ENCODE results near the gene NENF. TPM values are rescaled to one million over a fixed set of nuclear protein-coding genes. Genes with fewer than 3 reads are reported as not detected.
"Not testable (repeated sequence)": the region's sequence is repeated elsewhere in the genome, so short reads cannot be mapped to it uniquely, and the experiment has no call there.

The NENF gene
- total and polyA plus RNA-seq, 2 donors: 36.4 to 52.2 TPM

DNA sequence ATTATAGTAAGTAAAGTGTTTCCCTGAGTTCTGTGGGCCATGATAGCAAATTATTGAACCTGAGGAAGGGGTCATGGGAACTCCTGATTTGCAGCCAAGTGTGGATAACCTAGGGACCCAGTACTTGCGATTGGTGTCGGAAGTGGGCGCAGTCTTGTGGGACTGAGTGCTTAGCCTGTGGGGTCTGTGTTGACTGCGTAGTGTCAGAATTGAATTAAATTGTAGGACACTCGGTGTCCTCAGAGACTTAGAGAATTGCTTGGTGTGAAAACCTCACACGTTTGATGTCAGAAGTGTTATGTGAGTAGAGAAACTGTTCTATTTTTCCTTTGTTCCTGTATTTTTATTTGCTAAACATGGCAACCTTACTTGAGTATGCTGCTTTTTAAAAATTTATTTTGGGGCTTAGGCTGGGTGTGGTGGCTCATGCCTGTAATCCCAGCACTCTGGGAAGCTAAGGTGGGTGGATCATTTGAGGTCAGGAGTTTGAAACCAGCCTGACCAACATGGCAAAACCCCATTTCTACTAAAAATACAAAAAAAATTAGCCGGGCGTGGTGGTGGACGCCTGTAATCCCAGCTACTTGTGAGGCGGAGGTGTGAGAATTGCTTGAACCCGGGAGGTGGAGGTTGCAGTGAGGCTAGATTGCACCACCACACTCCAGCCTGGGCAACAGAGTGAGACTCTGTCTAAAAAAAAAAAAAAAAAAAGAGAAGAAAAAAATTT, 48.2 kb downstream of the NENF start:
- DNase-seq (ENCODE audit: low read depth in 6 of 9, low spot score in 9 of 9); H3K27me3 ChIP-seq (ENCODE audit: control insufficient read depth in 2 of 2, insufficient read depth in 1 of 2, low read length in 1 of 2); H3K4me3 ChIP-seq (ENCODE audit: low read length in 2 of 2); H3K9me3 ChIP-seq (ENCODE audit: control insufficient read depth in 2 of 2, insufficient read depth in 1 of 2, low read length in 1 of 2); H3K27ac ChIP-seq (ENCODE audit: low read depth in 1 of 2, low read length in 1 of 2); H3K4me1 ChIP-seq (ENCODE audit: control insufficient read depth in 2 of 2, insufficient read depth in 2 of 2, low read length in 2 of 2); H3K36me3 ChIP-seq (ENCODE audit: control insufficient read depth in 2 of 2, insufficient read depth in 2 of 2, low read length in 1 of 2): not testable (repeated sequence)
- WGBS: 95% methylated on average over 11 of the region's 11 CpGs

DNA sequence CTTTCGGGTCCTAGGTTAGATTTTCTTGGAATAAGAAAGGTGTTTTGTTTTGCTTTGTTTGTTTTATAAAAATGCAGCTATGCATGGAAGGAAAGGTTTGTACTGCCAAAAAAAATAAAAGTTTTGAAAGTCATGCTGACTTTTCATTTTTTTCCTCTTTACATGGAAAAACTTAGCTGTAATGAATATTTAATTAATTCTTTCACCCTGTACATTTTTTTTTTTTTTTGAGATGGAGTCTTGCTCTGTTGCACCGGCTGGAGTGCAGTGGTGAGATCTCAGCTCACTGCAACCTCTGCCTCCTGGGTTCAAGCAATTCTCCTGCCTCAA, 48.7 kb downstream of the NENF start:
- no peak overlapping the region for H3K27ac ChIP-seq (ENCODE audit: low read depth in 1 of 2, low read length in 1 of 2)
- no peaks in the 10 kb centered on the region for H3K27me3 ChIP-seq (ENCODE audit: control insufficient read depth in 2 of 2, insufficient read depth in 1 of 2, low read length in 1 of 2)
- DNase-seq (ENCODE audit: low read depth in 6 of 9, low spot score in 9 of 9): no peak
- no peaks in the 10 kb centered on the region for H3K36me3 ChIP-seq (ENCODE audit: control insufficient read depth in 2 of 2, insufficient read depth in 2 of 2, low read length in 1 of 2)
- no peaks in the 10 kb centered on the region for H3K9me3 ChIP-seq (ENCODE audit: control insufficient read depth in 2 of 2, insufficient read depth in 1 of 2, low read length in 1 of 2)
- H3K4me3 ChIP-seq (ENCODE audit: low read length in 2 of 2): no peak overlapping the region
- 88% methylated on average over 2 of the region's 2 CpGs for WGBS
- H3K4me1 ChIP-seq (ENCODE audit: control insufficient read depth in 2 of 2, insufficient read depth in 2 of 2, low read length in 2 of 2): no peaks in the 10 kb centered on the region

DNA sequence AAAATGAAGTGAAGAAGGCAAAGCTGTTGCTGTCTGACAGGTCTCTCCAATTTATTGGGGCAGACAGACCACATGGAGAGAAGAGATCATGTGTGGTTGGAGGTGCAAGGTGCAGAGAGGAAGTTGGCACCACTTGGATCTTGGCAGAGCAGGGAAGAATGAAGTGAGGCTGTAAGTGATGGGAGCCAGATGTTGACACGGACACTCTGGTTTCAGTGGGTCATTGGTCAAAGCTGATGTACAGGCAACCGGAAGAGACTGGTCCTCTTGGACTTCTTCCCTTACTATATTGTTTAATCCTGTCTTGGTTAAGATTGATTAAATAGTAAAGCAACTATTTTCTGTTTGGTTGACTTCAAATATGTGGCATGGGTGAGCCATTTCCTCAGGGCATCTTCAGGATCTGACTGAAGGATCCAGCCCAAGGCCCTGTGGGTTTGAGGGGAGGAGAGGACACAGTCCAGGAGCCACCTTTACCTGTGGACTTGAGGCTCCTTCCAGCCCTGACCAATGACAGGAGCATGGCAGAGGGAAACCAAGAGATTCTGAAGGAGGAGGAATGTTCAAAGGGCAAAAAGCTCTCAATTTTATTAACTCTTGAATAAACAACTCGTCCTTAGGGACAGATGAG, 49.4 kb downstream of the NENF start:
- H3K9me3 ChIP-seq (ENCODE audit: control insufficient read depth in 2 of 2, insufficient read depth in 1 of 2, low read length in 1 of 2): no peaks in the 10 kb centered on the region
- no peaks in the 10 kb centered on the region for H3K36me3 ChIP-seq (ENCODE audit: control insufficient read depth in 2 of 2, insufficient read depth in 2 of 2, low read length in 1 of 2)
- no peak for DNase-seq (ENCODE audit: low read depth in 6 of 9, low spot score in 9 of 9)
- WGBS: 93% methylated on average over 3 of the region's 3 CpGs
- no peak overlapping the region for H3K27ac ChIP-seq (ENCODE audit: low read depth in 1 of 2, low read length in 1 of 2)
- H3K4me1 ChIP-seq (ENCODE audit: control insufficient read depth in 2 of 2, insufficient read depth in 2 of 2, low read length in 2 of 2): no peaks in the 10 kb centered on the region
- H3K4me3 ChIP-seq (ENCODE audit: low read length in 2 of 2): no peak overlapping the region
- H3K27me3 ChIP-seq (ENCODE audit: control insufficient read depth in 2 of 2, insufficient read depth in 1 of 2, low read length in 1 of 2): no peaks in the 10 kb centered on the region

DNA sequence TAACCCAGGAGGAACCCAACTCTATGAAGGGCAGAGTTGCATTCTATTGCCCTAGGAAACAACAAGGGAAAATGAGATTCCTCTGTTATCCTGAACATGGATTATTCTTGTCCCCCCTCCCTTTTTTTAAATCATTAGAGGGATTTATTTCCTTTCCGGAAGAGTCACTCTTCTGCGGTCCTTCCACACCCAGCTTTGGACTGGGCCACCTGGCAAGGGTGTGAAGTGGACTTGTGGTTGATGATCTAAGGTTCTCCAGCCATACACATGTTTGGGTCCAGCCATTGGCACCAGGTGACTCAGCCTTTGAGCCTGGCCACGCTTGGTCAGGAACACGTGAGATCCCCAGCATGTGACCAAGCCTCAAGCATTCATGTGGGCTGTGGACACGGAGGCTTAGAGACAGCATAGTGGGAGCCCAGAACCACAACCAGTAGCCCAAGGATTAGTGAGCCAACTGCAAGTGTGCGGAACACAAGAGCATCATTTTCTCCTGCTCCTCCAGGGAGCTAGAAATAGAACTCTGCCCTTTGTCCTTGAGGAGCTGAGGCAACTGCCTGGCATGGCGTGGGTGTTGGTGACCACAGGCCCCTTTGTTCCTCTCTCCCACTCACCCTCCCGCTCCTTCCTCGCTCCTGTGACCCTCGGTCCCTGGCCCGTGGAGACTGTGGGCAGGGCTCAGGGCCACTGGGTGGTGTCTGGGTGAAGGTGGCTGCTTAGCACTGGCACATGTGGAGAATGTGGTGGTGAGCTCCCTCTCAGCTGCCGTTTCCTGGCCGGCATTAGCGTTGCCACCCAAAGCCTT, 50.1 kb downstream of the NENF start:
- H3K27me3 ChIP-seq (ENCODE audit: control insufficient read depth in 2 of 2, insufficient read depth in 1 of 2, low read length in 1 of 2): no peaks in the 10 kb centered on the region
- no peaks in the 10 kb centered on the region for H3K9me3 ChIP-seq (ENCODE audit: control insufficient read depth in 2 of 2, insufficient read depth in 1 of 2, low read length in 1 of 2)
- 95% methylated on average over 14 of the region's 14 CpGs for WGBS
- no peak overlapping the region for H3K27ac ChIP-seq (ENCODE audit: low read depth in 1 of 2, low read length in 1 of 2)
- H3K4me1 ChIP-seq (ENCODE audit: control insufficient read depth in 2 of 2, insufficient read depth in 2 of 2, low read length in 2 of 2): no peaks in the 10 kb centered on the region
- no peak overlapping the region for H3K4me3 ChIP-seq (ENCODE audit: low read length in 2 of 2)
- no peaks in the 10 kb centered on the region for H3K36me3 ChIP-seq (ENCODE audit: control insufficient read depth in 2 of 2, insufficient read depth in 2 of 2, low read length in 1 of 2)
- no peak for DNase-seq (ENCODE audit: low read depth in 6 of 9, low spot score in 9 of 9)

DNA sequence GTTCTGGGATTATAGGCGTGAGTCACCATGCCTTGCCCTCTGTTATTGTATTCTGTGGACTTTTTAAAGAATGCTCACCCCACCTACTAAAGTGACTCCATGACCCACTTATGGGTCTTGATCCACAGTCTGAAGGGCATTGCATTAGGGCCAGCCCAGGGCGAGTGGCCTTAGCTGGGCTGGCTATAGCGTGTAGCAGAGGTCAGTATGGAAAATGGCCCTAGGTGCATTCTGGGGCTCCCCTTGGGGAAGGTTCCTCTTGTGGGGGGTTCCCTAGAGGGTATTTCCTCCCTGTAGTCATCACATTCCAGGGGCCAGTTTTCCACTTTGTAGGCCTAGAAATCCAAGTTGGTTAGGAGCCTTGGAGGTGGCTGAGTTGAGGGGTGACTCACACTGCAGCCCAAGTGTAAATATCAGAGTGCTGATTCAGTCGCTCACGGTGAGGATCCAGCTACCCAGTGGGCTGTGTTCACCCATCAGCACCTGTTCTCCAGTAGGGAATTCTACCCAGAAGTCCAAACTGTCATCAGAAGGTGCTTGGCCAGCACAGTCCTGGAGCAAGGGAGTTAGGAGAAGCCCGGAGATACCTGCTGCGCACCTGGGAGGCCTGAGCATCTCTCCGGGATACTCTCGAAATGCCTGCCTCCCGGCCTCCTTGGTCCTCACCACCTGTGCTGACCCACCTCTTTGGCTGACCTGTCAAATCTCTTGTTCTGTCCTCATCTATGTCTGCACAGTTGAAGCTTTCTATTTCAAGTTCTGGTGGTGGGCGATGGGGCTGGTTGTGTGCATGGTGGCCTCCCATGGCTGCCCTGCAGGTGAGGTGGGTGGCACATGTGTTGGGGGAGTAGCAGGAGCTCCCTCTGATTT, 52.2 kb downstream of the NENF start:
- Histone ChIP-seq H3K9me3 (ENCODE audit: control insufficient read depth in 2 of 2, insufficient read depth in 1 of 2, low read length in 1 of 2) (no peaks in the 10 kb centered on the region), H3K4me3 (ENCODE audit: low read length in 2 of 2) (no peak overlapping the region), H3K4me1 (ENCODE audit: control insufficient read depth in 2 of 2, insufficient read depth in 2 of 2, low read length in 2 of 2) (peaks cover 0 to 5% of the 10 kb centered on the region in 2 donors), H3K27ac (ENCODE audit: low read depth in 1 of 2, low read length in 1 of 2) (no peak overlapping the region), H3K27me3 (ENCODE audit: control insufficient read depth in 2 of 2, insufficient read depth in 1 of 2, low read length in 1 of 2) (no peaks in the 10 kb centered on the region), H3K36me3 (ENCODE audit: control insufficient read depth in 2 of 2, insufficient read depth in 2 of 2, low read length in 1 of 2) (no peaks in the 10 kb centered on the region)
- WGBS: 98% methylated on average over 11 of the region's 11 CpGs
- no peak for DNase-seq (ENCODE audit: low read depth in 6 of 9, low spot score in 9 of 9)

DNA sequence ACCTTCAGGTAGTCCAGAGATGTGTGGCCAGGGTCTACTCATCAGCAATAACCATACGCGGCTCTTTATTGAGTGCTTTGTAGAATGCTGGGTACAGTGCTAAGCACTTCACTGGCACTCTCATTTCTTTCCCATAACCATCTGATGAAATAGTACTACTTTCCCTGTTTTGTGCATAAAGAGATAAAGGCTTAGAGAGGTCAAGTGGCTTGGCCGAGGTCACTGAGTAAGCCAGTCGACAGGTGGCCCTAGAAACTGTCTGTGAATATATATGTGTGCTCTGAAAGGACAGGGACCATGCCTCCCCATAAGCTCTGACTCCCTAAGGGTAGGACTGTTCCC, 52.8 kb downstream of the NENF start:
- H3K27ac ChIP-seq (ENCODE audit: low read depth in 1 of 2, low read length in 1 of 2): no peak overlapping the region
- H3K9me3 ChIP-seq (ENCODE audit: control insufficient read depth in 2 of 2, insufficient read depth in 1 of 2, low read length in 1 of 2): no peaks in the 10 kb centered on the region
- no peaks in the 10 kb centered on the region for H3K27me3 ChIP-seq (ENCODE audit: control insufficient read depth in 2 of 2, insufficient read depth in 1 of 2, low read length in 1 of 2)
- H3K36me3 ChIP-seq (ENCODE audit: control insufficient read depth in 2 of 2, insufficient read depth in 2 of 2, low read length in 1 of 2): no peaks in the 10 kb centered on the region
- WGBS: 96% methylated on average over 4 of the region's 4 CpGs
- H3K4me1 ChIP-seq (ENCODE audit: control insufficient read depth in 2 of 2, insufficient read depth in 2 of 2, low read length in 2 of 2): peaks cover 0 to 5% of the 10 kb centered on the region in 2 donors
- DNase-seq (ENCODE audit: low read depth in 6 of 9, low spot score in 9 of 9): no peak
- no peak overlapping the region for H3K4me3 ChIP-seq (ENCODE audit: low read length in 2 of 2)

DNA sequence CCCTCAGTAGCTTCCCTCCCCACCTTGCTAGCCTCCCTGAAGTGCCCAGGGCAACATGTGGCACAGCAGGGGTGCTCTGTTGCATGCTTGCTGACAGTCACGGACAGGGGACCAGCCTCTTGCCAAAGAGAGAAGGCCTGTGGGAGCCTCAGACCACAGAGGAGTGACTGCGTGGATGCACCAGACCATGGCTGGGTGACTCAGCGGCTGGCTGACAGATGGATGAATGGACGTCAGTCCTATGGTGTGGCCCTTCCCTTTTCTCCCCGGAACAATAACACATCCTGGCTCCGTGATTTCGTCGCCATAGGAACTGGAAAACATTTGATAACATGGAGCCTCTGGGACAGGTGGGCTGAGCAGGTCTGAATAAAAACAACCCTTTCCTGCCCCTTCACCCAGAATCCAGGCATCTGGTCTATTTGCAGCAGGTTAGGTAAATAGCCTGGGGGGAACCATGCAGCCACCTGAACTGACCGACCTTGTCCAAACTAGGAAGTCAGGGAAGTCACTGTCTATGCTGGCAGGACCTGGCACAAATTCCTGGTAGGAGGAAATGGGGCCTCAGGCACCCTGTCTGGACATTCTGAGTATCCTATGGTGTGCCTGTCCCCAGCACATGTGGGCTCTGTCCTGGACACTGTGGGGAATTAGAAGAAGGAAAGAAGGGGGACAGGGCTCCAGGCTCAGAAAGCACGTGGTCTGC, 53.3 kb downstream of the NENF start:
- H3K27me3 ChIP-seq (ENCODE audit: control insufficient read depth in 2 of 2, insufficient read depth in 1 of 2, low read length in 1 of 2): peaks cover 0 to 2% of the 10 kb centered on the region in 2 donors
- H3K4me3 ChIP-seq (ENCODE audit: low read length in 2 of 2): no peak overlapping the region
- WGBS: 86% methylated on average over 10 of the region's 10 CpGs
- H3K4me1 ChIP-seq (ENCODE audit: control insufficient read depth in 2 of 2, insufficient read depth in 2 of 2, low read length in 2 of 2): peaks cover 0 to 5% of the 10 kb centered on the region in 2 donors
- H3K9me3 ChIP-seq (ENCODE audit: control insufficient read depth in 2 of 2, insufficient read depth in 1 of 2, low read length in 1 of 2): no peaks in the 10 kb centered on the region
- H3K36me3 ChIP-seq (ENCODE audit: control insufficient read depth in 2 of 2, insufficient read depth in 2 of 2, low read length in 1 of 2): no peaks in the 10 kb centered on the region
- DNase-seq (ENCODE audit: low read depth in 6 of 9, low spot score in 9 of 9): peak in 1 of 9 donors; percentile 15
- no peak overlapping the region for H3K27ac ChIP-seq (ENCODE audit: low read depth in 1 of 2, low read length in 1 of 2)

DNA sequence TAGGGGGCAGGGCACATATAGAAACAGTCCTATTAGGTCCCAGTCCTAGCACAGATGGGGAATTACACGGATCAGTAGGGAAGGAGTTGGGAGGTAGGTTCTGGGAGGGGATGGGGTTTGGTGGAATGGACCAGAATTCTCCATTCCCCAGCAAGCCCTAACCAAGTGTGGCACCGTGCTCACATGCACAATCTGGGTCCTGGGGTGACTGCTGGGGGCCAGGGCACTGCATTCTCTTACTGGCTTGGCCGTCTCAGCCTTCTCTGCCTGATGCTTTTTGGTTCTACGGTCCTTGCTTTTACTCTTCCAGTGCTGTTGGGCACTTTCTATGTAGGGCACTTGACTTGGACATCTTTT, 53.9 kb downstream of the NENF start:
- Histone ChIP-seq H3K9me3 (ENCODE audit: control insufficient read depth in 2 of 2, insufficient read depth in 1 of 2, low read length in 1 of 2) (no peaks in the 10 kb centered on the region), H3K4me1 (ENCODE audit: control insufficient read depth in 2 of 2, insufficient read depth in 2 of 2, low read length in 2 of 2) (peaks cover 0 to 5% of the 10 kb centered on the region in 2 donors), H3K36me3 (ENCODE audit: control insufficient read depth in 2 of 2, insufficient read depth in 2 of 2, low read length in 1 of 2) (no peaks in the 10 kb centered on the region), H3K27me3 (ENCODE audit: control insufficient read depth in 2 of 2, insufficient read depth in 1 of 2, low read length in 1 of 2) (peaks cover 0 to 2% of the 10 kb centered on the region in 2 donors), H3K4me3 (ENCODE audit: low read length in 2 of 2) (no peak overlapping the region), H3K27ac (ENCODE audit: low read depth in 1 of 2, low read length in 1 of 2) (no peak overlapping the region)
- no peak for DNase-seq (ENCODE audit: low read depth in 6 of 9, low spot score in 9 of 9)
- 94% methylated on average over 4 of the region's 4 CpGs for WGBS

Data from thymus (tissue), 11 donors.